GM12801 (cell line): ENCODE data around the gene LRP3.

Experiments
- TF ChIP-seq, protein P1 (sequence below): IDR thresholded peaks from one replicate; pipeline ENCODE4 v1.5.1; 2011; ENCODE audit warnings: control low read depth; ENCODE audit not compliant: insufficient read length; ENCODE audit errors: extremely low read depth

LRP3 gene

DNA sequence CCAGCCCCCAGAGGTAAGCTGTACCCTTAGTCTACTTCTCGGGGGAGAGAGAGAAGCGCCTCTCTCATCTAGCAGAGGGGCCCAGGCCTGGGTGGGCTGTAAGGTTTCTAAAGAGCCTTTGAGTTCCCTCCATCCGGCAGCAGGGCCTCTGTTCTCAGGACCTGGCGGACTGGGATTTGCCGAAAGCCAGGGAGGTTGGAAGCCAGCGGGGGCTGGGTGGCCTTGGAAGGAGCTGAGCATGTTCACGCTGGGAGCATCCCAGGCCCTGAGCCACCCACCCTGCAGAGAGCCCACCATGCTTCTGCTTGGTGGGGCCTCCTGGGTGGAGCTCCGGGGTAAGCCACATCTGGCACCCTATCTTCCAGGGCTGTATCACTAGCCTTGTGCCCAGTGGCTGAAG lies 23.8 kb downstream of the LRP3 start:
- TF ChIP-seq, protein P1, sequence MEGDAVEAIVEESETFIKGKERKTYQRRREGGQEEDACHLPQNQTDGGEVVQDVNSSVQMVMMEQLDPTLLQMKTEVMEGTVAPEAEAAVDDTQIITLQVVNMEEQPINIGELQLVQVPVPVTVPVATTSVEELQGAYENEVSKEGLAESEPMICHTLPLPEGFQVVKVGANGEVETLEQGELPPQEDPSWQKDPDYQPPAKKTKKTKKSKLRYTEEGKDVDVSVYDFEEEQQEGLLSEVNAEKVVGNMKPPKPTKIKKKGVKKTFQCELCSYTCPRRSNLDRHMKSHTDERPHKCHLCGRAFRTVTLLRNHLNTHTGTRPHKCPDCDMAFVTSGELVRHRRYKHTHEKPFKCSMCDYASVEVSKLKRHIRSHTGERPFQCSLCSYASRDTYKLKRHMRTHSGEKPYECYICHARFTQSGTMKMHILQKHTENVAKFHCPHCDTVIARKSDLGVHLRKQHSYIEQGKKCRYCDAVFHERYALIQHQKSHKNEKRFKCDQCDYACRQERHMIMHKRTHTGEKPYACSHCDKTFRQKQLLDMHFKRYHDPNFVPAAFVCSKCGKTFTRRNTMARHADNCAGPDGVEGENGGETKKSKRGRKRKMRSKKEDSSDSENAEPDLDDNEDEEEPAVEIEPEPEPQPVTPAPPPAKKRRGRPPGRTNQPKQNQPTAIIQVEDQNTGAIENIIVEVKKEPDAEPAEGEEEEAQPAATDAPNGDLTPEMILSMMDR: no peak

DNA sequence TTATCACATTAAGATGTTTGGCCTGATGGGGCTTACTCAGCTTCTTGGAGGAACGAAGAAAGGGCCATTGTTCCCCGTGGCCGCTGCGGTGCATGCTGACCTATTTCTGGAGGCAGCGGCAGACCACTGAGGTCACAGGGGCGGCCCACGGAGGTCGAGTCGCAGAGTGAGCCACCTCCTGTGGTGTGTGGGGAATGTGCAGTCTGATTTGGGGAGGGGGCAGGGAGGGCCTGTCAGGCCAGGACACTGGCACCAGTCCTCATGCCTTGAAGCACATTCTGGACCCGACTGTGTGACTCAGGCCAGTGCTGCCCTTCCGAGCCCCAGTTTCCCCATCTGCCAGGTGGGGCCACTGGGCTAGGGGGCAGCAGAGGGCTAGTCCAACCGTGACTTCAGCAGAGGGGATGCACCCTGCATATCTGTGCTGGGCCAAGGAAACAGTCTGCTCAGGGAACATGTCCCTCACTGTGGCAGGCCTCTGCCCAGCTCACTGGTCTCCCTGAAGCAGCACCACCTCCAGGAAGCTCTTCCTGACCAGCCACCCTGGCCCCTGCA lies 25.2 kb downstream of the LRP3 start:
- TF ChIP-seq, protein P1: no peak

DNA sequence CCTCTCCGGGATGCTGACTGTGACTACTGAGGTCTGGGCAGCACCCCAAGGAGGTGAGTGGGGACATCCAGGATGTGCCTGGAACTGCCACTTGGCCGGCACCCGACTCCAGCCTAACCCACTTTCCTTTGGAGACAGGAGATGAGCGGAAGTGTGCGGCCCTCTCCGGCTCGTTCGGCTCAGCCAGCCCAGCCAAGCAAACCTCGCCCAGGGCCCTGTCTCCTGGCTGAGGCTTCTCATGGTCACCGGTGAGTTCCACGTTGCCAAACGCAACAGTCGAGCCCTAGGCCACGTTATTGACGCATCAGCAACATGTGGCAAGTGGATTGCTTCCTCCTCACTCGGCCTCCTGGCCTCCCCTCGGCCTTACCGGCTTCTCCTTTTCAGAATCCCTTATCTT lies 26.0 kb downstream of the LRP3 start:
- TF ChIP-seq, protein P1: no peak

DNA sequence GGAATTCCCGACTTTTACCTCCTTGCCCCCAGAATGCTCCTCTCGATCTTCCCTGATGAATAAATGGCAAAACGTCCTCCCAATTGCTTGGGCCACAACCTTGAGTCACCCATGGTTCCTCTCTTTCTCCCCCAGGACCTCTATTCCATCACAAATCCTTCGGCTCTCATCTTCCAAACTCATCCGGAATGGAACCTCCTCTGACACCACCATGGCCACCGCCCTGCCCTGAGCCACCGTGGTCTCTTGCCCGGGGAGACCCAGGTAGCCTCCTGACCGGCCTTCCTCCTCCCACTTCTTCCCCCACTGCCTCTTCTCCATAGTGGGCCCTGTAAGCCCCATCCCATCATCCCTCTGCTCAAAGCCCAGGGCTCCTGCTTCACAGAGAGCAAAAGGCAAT lies 26.6 kb downstream of the LRP3 start:
- TF ChIP-seq, protein P1: no peak

DNA sequence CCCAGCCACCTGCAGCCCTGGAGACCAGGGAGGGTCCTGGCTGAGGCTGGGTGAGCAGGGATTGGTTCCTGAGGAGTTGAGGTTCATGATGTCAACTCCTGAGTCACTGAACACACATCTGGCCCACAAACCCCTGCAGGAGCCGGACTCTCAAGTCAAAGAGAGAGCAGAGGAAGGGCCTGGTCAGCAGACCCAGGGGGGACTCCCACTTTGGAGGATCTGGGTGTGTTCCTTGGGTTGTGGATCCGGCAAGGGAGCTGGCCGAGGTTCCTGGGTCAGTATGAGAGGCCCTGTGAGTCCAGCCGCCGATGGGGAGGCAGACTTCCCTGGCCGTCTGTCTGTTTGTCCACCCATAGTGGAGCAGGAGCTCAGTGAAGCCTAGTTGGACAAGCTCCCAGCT lies 27.5 kb downstream of the LRP3 start:
- TF ChIP-seq, protein P1: no peak

DNA sequence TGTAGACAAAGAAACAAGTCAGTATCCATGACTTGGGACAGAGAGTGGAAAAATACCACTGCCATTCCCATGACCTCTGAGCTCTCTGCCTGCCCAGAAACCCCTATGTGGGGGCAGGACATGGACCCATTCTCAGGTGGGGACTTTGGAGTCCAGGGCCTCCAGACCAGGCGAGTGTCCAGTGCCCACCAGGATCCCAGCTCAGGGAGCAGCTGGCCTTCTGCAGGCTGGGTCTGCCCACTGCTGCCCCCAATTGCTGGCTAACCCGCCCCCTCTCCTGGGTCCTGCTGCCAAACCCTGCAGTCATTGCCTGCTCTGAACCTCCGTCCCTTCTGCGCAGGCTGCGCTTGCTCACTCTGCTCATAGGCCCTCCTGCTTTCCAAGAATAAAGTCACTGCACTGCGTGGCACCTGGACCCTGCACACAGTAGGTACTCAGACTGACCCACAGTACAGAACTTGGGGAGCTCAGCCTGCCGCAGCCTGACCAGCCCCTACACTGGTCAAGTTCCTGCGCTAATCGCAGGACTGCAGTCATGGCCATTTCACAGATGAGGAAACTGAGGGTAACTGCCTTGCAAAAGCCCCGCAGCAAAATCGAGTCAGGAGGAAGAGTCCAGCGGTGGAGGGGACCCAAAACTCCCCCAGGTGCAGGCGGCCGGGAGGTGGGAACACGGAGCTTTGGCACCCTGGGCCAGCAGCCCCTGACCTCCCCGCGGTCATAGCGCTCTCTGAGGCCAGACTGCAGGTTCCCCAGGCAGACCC lies 30.7 kb downstream of the LRP3 start:
- TF ChIP-seq, protein P1: no peak

DNA sequence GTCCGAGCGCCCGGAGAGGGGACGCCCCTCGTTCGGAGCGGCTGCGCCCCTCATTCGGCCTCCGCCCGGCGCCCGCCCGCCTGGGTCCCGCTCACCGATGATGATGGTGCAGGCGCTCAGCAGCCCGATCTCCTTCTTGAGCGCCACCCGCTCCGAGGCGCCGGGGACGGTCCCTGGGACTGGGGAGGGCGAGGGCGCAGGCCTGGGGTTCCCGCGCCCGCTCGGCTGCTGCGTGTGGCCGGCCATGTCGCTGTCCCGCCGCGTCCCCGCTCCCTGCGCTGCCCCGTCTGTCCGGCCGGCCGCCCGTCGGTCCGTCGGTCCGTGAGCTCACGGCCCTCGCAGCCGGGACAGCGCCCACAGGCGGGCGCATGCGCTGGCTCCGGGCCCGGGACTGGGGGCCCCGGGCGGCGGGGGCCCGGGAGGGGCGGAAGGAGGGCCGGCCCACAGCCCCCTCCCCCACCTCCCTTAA lies 31.4 kb downstream of the LRP3 start, which contains the start of gene SLC7A10:
SLC7A10 (minus strand) TSS at position 393 of the 469 bp plus-strand sequence; CDS start at position 246, 147 bp downstream.
- TF ChIP-seq, protein P1: no peak
